PC-3 (cell line): Measurements from ENCODE around the gene KNDC1. TPM values are rescaled to one million over a fixed set of nuclear protein-coding genes. Genes with fewer than 3 reads are reported as not detected.
"Not testable (repeated sequence)": the region's sequence is repeated elsewhere in the genome, so short reads cannot be mapped to it uniquely, and the experiment has no call there.

Experiments used
- ATAC-seq: fragments of 200-7000 bp; cut with Tn5 transposase; 2 replicates; pipeline ENCODE4 v1.9.1; 2020; ENCODE audit warnings: mild to moderate bottlenecking, moderate library complexity
- BruUV-seq: library from RNA; stranded (reverse); fragments of 400-500 nt; replicated peaks from 2 replicates; lab custom pipeline; 2021; lab: Mats Ljungman, UMichigan
- CTCF ChIA-PET: fragments of 300-600 bp; sonication (Branson Sonifier 250); formaldehyde crosslinking; loops from one replicate; lab custom pipeline; 2022; ENCODE audit warnings: antibody characterized with exemption; lab: Charles Lee
- POLR2A ChIA-PET: fragments of 300-600 bp; sonication (Branson Sonifier 250); formaldehyde crosslinking; loops from one replicate; lab custom pipeline; 2022; ENCODE audit warnings: antibody characterized with exemption; ENCODE audit not compliant: unreplicated experiment; lab: Charles Lee
- DNase-seq: peaks from one replicate; pipeline ENCODE4 v3.0.0-alpha.2; 2015
- H2AFZ ChIP-seq: fragments of 300-600 bp; sonication (generic); 2 replicates; pipeline ENCODE4 v1.6.0; 2016; ENCODE audit warnings: antibody characterized with exemption, low read length
- H3F3A ChIP-seq: fragments of 300-600 bp; sonication (generic); one replicate; pipeline ENCODE4 v1.6.0; 2017; ENCODE audit warnings: antibody characterized with exemption, low read length, control low read depth, mild to moderate bottlenecking; ENCODE audit not compliant: unreplicated experiment
- H3K27ac ChIP-seq: fragments of 300-600 bp; sonication (generic); 2 replicates; pipeline ENCODE4 v1.5.1; 2016; ENCODE audit warnings: mild to moderate bottlenecking, low read length
- H3K27me3 ChIP-seq: fragments of 300-600 bp; sonication (generic); 2 replicates; pipeline ENCODE4 v1.6.1; 2016; ENCODE audit warnings: low read length, mixed read lengths
- H3K36me3 ChIP-seq: fragments of 300-600 bp; sonication (generic); 2 replicates; pipeline ENCODE4 v1.6.1; 2016; ENCODE audit warnings: low read depth, mixed run types, low read length, mixed read lengths
- H3K4me1 ChIP-seq: fragments of 300-600 bp; sonication (generic); 2 replicates; pipeline ENCODE4 v1.5.1; 2016; ENCODE audit warnings: low read length; ENCODE audit not compliant: insufficient read depth
- H3K4me2 ChIP-seq: fragments of 300-600 bp; sonication (generic); 2 replicates; pipeline ENCODE4 v1.6.0; 2016; ENCODE audit warnings: low read length
- H3K4me3 ChIP-seq: fragments of 300-600 bp; sonication (generic); 2 replicates; pipeline ENCODE4 v1.5.1; 2016; ENCODE audit warnings: mild to moderate bottlenecking, low read length, mixed read lengths
- H3K79me2 ChIP-seq: fragments of 300-600 bp; sonication (generic); 2 replicates; pipeline ENCODE4 v1.6.1; 2017; ENCODE audit warnings: low read length, mixed read lengths
- H3K9ac ChIP-seq: fragments of 300-600 bp; sonication (generic); 2 replicates; pipeline ENCODE4 v1.6.0; 2016; ENCODE audit warnings: mild to moderate bottlenecking, low read length
- H3K9me2 ChIP-seq: fragments of 300-600 bp; sonication (generic); replicated peaks from 2 replicates; pipeline ENCODE4 v1.6.1; 2016; ENCODE audit warnings: mixed run types, low read length, mixed read lengths
- H3K9me3 ChIP-seq: fragments of 300-600 bp; sonication (generic); 2 replicates; pipeline ENCODE4 v1.6.1; 2016; ENCODE audit warnings: low read length, mixed read lengths
- H4K20me1 ChIP-seq: fragments of 300-600 bp; sonication (generic); 2 replicates; pipeline ENCODE4 v1.6.1; 2016; ENCODE audit warnings: low read length, mixed read lengths
- EZH2 ChIP-seq: fragments of 300-600 bp; sonication (generic); IDR thresholded peaks from one replicate; pipeline ENCODE4 v1.6.1; 2017; ENCODE audit warnings: antibody characterized with exemption, mild to moderate bottlenecking, low read length; ENCODE audit not compliant: unreplicated experiment
- EZH2phosphoT487 ChIP-seq: fragments of 300-600 bp; sonication (generic); IDR thresholded peaks from 2 replicates; pipeline ENCODE4 v1.6.1; 2018; ENCODE audit warnings: mild to moderate bottlenecking, antibody characterized with exemption, low read length, borderline replicate concordance
- intact Hi-C: fragments of 100-400 bp; cut with micrococcal nuclease; formaldehyde crosslinking; loops from 2 replicates; pipeline ENCODE4 v1.9.0; 2023
- total RNA-seq: library from RNA; depleted of rRNA; stranded (reverse); fragments of >200 nt; gene quantifications from 2 replicates; pipeline ENCODE4 v1.2.3, GENCODE V29; 2014
- TF ChIP-seq, protein P1 (sequence below): fragments of 300-600 bp; sonication (generic); conservative IDR thresholded peaks from 2 replicates; pipeline ENCODE4 v1.5.1; 2017; ENCODE audit warnings: antibody characterized with exemption, low read depth, mild to moderate bottlenecking, low read length

The KNDC1 gene
- total RNA-seq, 1 experiment from 2014 or later = not detected

DNA sequence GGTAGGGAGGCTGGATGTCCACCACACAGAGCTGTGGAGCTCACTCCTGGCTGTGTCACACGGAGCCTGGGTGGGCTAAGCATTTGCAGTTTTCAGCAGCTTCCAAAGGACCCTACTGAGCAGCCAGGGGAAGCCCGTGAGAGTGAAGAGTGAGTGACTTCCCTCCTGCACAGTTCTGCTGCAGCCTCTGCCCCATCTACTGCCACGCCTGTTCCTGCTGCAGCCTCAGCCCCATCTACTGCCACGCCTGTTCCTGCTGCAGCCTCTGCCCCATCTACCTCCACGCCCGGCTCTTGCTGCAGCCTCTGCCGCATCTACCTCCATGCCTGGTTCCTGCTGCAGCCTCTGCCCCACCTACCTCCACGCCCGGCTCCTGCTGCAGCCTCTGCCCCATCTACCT, 104.4 kb downstream of the KNDC1 start:
- H3K27ac ChIP-seq = peak overlapping the region; percentile 39
- intact Hi-C loops = no loop called here
- CTCF ChIA-PET = no interaction called here

DNA sequence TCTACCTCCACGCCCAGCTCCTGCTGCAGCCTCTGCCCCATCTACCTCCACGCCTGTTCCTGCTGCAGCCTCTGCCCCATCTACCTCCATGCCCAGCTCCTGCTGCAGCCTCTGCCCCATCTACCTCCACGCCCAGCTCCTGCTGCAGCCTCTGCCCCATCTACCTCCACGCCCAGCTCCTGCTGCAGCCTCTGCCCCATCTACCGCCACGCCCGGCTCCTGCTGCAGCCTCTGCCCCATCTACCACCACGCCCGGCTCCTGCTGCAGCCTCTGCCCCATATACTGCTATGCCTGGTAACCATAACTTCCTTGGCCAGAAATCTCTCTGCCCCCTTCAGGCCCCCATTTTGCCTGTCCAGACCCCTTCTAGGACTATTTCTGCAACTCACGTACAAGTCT, 105.0 kb downstream of the KNDC1 start:
- peaks cover 39% of the 10 kb centered on the region for H3K4me1 ChIP-seq
- H3K79me2 ChIP-seq, H3K9me3 ChIP-seq, H3K4me3 ChIP-seq, BruUV-seq, H3K27me3 ChIP-seq, intact Hi-C loops, H3K9ac ChIP-seq, CTCF ChIA-PET, POLR2A ChIA-PET, H2AFZ ChIP-seq, H3K9me2 ChIP-seq, H3K36me3 ChIP-seq, H4K20me1 ChIP-seq, H3F3A ChIP-seq, DNase-seq, ATAC-seq: not testable (repeated sequence)
- peak overlapping the region; percentile 10; the same call in 1 of the 2 replicates for H3K4me2 ChIP-seq
- peak overlapping the region; percentile 32 for H3K27ac ChIP-seq

More for the DNA sequence above, 104.4 kb downstream of the KNDC1 start:
- Histone ChIP-seq H3F3A (no peaks in the 10 kb centered on the region), H3K4me2 (no peak overlapping the region), H3K27me3 (no peaks in the 10 kb centered on the region), H3K79me2 (no peaks in the 10 kb centered on the region), H3K9me2 (no peaks in the 10 kb centered on the region), H3K36me3 (peaks cover 5% of the 10 kb centered on the region; the same call in 1 of the 2 replicates), H3K9ac (no peak overlapping the region), H3K9me3 (no peaks in the 10 kb centered on the region), H4K20me1 (no peaks in the 10 kb centered on the region), H2AFZ (no peak overlapping the region), H3K4me3 (no peak overlapping the region), H3K4me1 (peaks cover 45% of the 10 kb centered on the region)
- POLR2A ChIA-PET = interaction anchor here (0.6 kb wide), 1 partner anchor 110 kb away, joined by 3 read pairs; no protein-coding TSS in a partner anchor
- DNase-seq (peak; percentile 15), ATAC-seq (peak; percentile 15; the same call in 1 of the 2 replicates)
- BruUV-seq = no TSS peak
- TF ChIP-seq EZH2 (no peak), EZH2phosphoT487 (no peak)
- TF ChIP-seq, protein P1, sequence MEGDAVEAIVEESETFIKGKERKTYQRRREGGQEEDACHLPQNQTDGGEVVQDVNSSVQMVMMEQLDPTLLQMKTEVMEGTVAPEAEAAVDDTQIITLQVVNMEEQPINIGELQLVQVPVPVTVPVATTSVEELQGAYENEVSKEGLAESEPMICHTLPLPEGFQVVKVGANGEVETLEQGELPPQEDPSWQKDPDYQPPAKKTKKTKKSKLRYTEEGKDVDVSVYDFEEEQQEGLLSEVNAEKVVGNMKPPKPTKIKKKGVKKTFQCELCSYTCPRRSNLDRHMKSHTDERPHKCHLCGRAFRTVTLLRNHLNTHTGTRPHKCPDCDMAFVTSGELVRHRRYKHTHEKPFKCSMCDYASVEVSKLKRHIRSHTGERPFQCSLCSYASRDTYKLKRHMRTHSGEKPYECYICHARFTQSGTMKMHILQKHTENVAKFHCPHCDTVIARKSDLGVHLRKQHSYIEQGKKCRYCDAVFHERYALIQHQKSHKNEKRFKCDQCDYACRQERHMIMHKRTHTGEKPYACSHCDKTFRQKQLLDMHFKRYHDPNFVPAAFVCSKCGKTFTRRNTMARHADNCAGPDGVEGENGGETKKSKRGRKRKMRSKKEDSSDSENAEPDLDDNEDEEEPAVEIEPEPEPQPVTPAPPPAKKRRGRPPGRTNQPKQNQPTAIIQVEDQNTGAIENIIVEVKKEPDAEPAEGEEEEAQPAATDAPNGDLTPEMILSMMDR = no peak

DNA sequence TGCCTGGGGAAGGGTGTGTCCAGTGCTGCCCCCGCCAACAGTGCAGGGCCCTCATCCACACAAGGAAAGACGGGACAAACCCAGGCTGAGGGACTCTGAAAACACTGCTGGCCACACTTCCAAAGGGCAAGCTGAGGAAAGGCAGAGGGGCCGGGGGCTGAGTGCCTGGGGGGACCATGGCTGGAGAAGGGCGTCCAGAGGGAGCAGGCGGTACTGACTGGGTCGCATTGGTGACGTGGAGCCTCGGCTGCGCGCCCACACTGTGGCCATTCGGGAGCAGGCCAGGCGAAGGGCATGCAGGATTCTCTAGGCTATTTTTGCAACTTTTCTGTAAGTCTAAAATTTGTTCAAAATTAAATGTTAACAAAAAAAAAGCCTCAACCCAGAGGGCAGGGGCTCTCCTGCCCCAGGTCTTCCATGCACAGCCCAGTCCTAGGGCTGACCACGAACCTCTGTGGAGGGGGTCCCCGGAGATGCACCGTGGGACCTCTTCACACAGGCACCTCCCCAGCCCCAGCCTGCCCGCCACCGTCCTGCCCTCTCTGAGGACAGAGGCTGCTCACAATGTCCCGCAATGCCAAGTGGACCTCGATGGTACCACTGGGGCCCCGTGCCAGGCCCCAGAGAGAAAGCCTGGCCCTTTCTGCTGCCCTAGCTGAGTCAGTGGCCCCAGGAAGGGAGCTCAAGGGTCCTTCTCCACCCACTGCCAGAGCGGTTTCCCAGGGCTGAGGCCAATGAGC, 106.2 kb downstream of the KNDC1 start:
- H3K36me3 ChIP-seq = peaks cover 5% of the 10 kb centered on the region; the same call in 1 of the 2 replicates
- CTCF ChIA-PET = no interaction called here

More for the DNA sequence above, 106.2 kb downstream of the KNDC1 start:
- Histone ChIP-seq H2AFZ (no peak overlapping the region), H3F3A (no peaks in the 10 kb centered on the region), H3K4me1 (peaks cover 27% of the 10 kb centered on the region), H3K9me3 (no peaks in the 10 kb centered on the region), H3K9me2 (no peaks in the 10 kb centered on the region), H3K27me3 (no peaks in the 10 kb centered on the region), H3K4me3 (no peak overlapping the region), H3K9ac (no peak overlapping the region), H3K79me2 (no peaks in the 10 kb centered on the region), H3K27ac (no peak overlapping the region), H3K4me2 (no peak overlapping the region), H4K20me1 (no peaks in the 10 kb centered on the region)
- BruUV-seq = no TSS peak
- ATAC-seq (no peak), DNase-seq (no peak)
- intact Hi-C loops = no loop called here
- TF ChIP-seq EZH2 (no peak), EZH2phosphoT487 (no peak)
- TF ChIP-seq, protein P1 = no peak
- POLR2A ChIA-PET = interaction anchor here (0.7 kb wide), 1 partner anchor 27 kb away, joined by 4 read pairs; no protein-coding TSS in a partner anchor
